ENCODE measurements around the gene FZD2.
"Not testable (repeated sequence)": the region's sequence is repeated elsewhere in the genome, so short reads cannot be mapped to it uniquely, and the experiment has no call there.

DNA sequence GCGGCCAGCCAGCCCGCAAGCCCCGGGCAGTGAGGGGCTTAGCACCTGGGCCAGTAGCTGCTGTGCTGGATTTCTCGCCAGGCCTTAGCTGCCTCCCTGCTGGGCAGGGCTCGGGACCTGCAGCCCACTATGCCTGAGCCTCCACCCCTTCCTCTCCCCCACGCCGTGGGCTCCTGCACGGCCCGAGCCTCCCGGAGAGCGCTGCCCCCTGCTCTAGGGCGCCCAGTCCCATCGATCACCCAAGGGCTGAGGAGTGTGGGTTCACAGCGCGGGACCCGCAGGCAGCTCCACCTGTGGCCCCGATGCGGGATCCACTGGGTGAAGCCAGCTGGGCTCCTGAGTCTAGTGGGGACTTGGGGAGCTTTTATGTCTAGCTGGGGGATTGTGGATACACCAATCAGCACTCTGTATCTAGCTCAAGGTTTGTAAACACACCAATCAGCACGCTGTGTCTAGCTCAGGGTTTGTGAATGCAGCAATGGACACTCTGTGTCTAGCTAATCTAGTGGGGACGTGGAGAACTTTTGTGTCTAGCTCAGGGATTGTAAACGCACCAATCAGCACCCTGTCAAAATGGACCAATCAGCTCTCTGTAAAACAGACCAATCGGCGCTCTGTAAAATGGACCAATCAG lies 11.1 kb downstream of the FZD2 start:
- not testable (repeated sequence) for TF ChIP-seq CTCF, POLR2A (IDR thresholded peaks at IDR 0.05)

Measured in Peyer's patch (tissue), 4 donors.